CMK (cell line): ENCODE results near the gene WFDC1.

ENCODE experiments used
- DNase-seq: peaks from one replicate; pipeline ENCODE4 v3.0.0-alpha.2; 2010; ENCODE audit warnings: low read depth

Gene WFDC1

GRCh38 chr16:84272740-84273320, 21.8 kb upstream of the WFDC1 start:
- DNase-seq, result no peak

- DNase-seq, result no peak
Measured at GRCh38 chr16:84274515-84274914, 20.2 kb upstream of the WFDC1 start.

- DNase-seq, result no peak
Measured at GRCh38 chr16:84275585-84276151, 19.0 kb upstream of the WFDC1 start.

GRCh38 chr16:84277244-84277823, 17.3 kb upstream of the WFDC1 start:
- DNase-seq, result peak; percentile 58

GRCh38 chr16:84278333-84278732, 16.3 kb upstream of the WFDC1 start:
- DNase-seq, result no peak

GRCh38 chr16:84278968-84279367, 15.7 kb upstream of the WFDC1 start:
- DNase-seq, result no peak

GRCh38 chr16:84279881-84280280, 14.8 kb upstream of the WFDC1 start:
- no peak for DNase-seq

- DNase-seq, result no peak
Measured at GRCh38 chr16:84281074-84281473, 13.6 kb upstream of the WFDC1 start.

- DNase-seq, result no peak
Measured at GRCh38 chr16:84282533-84282932, 12.1 kb upstream of the WFDC1 start.

- no peak for DNase-seq
Measured at GRCh38 chr16:84283314-84284153, 11.1 kb upstream of the WFDC1 start.

GRCh38 chr16:84284154-84284722, 10.4 kb upstream of the WFDC1 start:
- no peak for DNase-seq

- peak; percentile 68 for DNase-seq
Measured at GRCh38 chr16:84286578-84287240, 8.0 kb upstream of the WFDC1 start.

- DNase-seq, result no peak
Measured at GRCh38 chr16:84288902-84289301, 5.8 kb upstream of the WFDC1 start.

GRCh38 chr16:84291226-84291625, 3.5 kb upstream of the WFDC1 start:
- DNase-seq, result no peak

GRCh38 chr16:84292011-84292410, 2.7 kb upstream of the WFDC1 start:
- DNase-seq, result no peak

GRCh38 chr16:84293406-84293805, 1.3 kb upstream of the WFDC1 start:
- no peak for DNase-seq

GRCh38 chr16:84294117-84294516, 561 bp upstream of the WFDC1 start:
- no peak for DNase-seq

GRCh38 chr16:84295203-84295860, 654 bp downstream of the WFDC1 start:
- DNase-seq, result no peak

- DNase-seq, result no peak
Measured at GRCh38 chr16:84298376-84298899, 3.8 kb downstream of the WFDC1 start.

GRCh38 chr16:84299734-84300440, 5.2 kb downstream of the WFDC1 start:
- DNase-seq, result no peak
